RWPE2 (cell line): ENCODE data around the gene AIFM1.

Source experiments
- ATAC-seq: fragments of 200-7000 bp; cut with Tn5 transposase; 3 replicates; pipeline ENCODE4 v1.9.1; 2021; ENCODE audit warnings: low read depth
- DNase-seq: peaks from one replicate; pipeline ENCODE4 v3.0.0-alpha.2; 2020; ENCODE audit warnings: low spot score
- H3K27ac ChIP-seq: fragments of 450-650 bp; 2 replicates; pipeline ENCODE4 v1.5.1; 2017; ENCODE audit warnings: mild to moderate bottlenecking; ENCODE audit not compliant: poor library complexity, severe bottlenecking
- H3K27me3 ChIP-seq: fragments of 250-450 bp; sonication (Bioruptor Pico); 2 replicates; pipeline ENCODE4 v1.5.1; 2021; ENCODE audit warnings: mild to moderate bottlenecking, moderate library complexity; ENCODE audit not compliant: insufficient read depth, poor library complexity, severe bottlenecking
- H3K36me3 ChIP-seq: fragments of 250-450 bp; sonication (Bioruptor Pico); 2 replicates; pipeline ENCODE4 v1.5.1; 2020; ENCODE audit warnings: low read depth, mild to moderate bottlenecking, moderate library complexity
- H3K4me1 ChIP-seq: fragments of 250-450 bp; sonication (Bioruptor Pico); 2 replicates; pipeline ENCODE4 v1.5.1; 2021; ENCODE audit warnings: mild to moderate bottlenecking, moderate library complexity; ENCODE audit not compliant: insufficient read depth, poor library complexity, severe bottlenecking
- H3K4me3 ChIP-seq: fragments of 250-450 bp; sonication (Bioruptor Pico); 2 replicates; pipeline ENCODE4 v1.5.1; 2021; ENCODE audit warnings: mild to moderate bottlenecking, moderate library complexity; ENCODE audit not compliant: severe bottlenecking
- H3K9me3 ChIP-seq: fragments of 250-450 bp; sonication (Bioruptor Pico); 2 replicates; pipeline ENCODE4 v1.5.1; 2021; ENCODE audit warnings: mild to moderate bottlenecking, moderate library complexity; ENCODE audit not compliant: severe bottlenecking
- CTCF ChIP-seq: fragments of 450-650 bp; IDR thresholded peaks from one replicate; pipeline ENCODE4 v1.5.1; 2017; ENCODE audit warnings: mild to moderate bottlenecking, moderate library complexity; ENCODE audit not compliant: poor library complexity, severe bottlenecking

AIFM1 gene

GRCh38 chrX:130172127-130172845 lies 6.6 kb upstream of the AIFM1 start:
- DNase-seq (no peak), ATAC-seq (no peak)
- no peak overlapping the region for H3K27ac ChIP-seq
- no peaks in the 10 kb centered on the region for H3K9me3 ChIP-seq
- H3K36me3 ChIP-seq, result no peaks in the 10 kb centered on the region
- H3K4me3 ChIP-seq, result peak overlapping the region; percentile 33
- H3K4me1 ChIP-seq, result peaks cover 10% of the 10 kb centered on the region
- H3K27me3 ChIP-seq, result no peaks in the 10 kb centered on the region
- TF ChIP-seq CTCF, result no peak

GRCh38 chrX:130171446-130172126 lies 5.9 kb upstream of the AIFM1 start, which contains the start of gene RAB33A:
Gene RAB33A, plus strand, starts transcription at chrX:130171962. Its CDS starts 101 bp downstream, at chrX:130172063.
- DNase-seq, result no peak
- Histone ChIP-seq H3K4me3 (peak within 1 kb of the TSS; percentile 33), H3K27ac (no peak within 1 kb of the TSS), H3K27me3 (no peaks in the 10 kb centered on the region), H3K9me3 (no peaks in the 10 kb centered on the region), H3K4me1 (peaks cover 10% of the 10 kb centered on the region), H3K36me3 (no peaks in the 10 kb centered on the region)
- ATAC-seq, result peak; percentile 75
- TF ChIP-seq CTCF, result no peak

- no peak overlapping the region for H3K27ac ChIP-seq
- no peaks in the 10 kb centered on the region for H3K36me3 ChIP-seq
- H3K4me3 ChIP-seq, result peak overlapping the region; percentile 33
- TF ChIP-seq CTCF, result no peak
- no peaks in the 10 kb centered on the region for H3K9me3 ChIP-seq
- H3K4me1 ChIP-seq, result peaks cover 10% of the 10 kb centered on the region
- ATAC-seq (no peak), DNase-seq (no peak)
- no peaks in the 10 kb centered on the region for H3K27me3 ChIP-seq
Measured at GRCh38 chrX:130170752-130171445, 5.3 kb upstream of the AIFM1 start.

- DNase-seq, result no peak
- H3K4me3 ChIP-seq, result peak overlapping the region; percentile 68
- no peaks in the 10 kb centered on the region for H3K4me1 ChIP-seq
- H3K27me3 ChIP-seq, result no peaks in the 10 kb centered on the region
- no peak overlapping the region for H3K27ac ChIP-seq
- TF ChIP-seq CTCF, result no peak
- ATAC-seq, result no peak
- H3K36me3 ChIP-seq, result no peaks in the 10 kb centered on the region
- H3K9me3 ChIP-seq, result no peaks in the 10 kb centered on the region
Measured at GRCh38 chrX:130167040-130167439, 1.4 kb upstream of the AIFM1 start.
